BLaER1 (cell line): ENCODE data around the gene MYO9B.
A peak's percentile ranks its signal among the peaks of the same experiment; 100 is the strongest.

Experiments
- H3K27ac ChIP-seq: shearing (Covaris generic); formaldehyde crosslinking; 2 replicates; pipeline ENCODE4 v1.8.1; 2022
- H3K27me3 ChIP-seq: shearing (Covaris generic); formaldehyde crosslinking; 2 replicates; pipeline ENCODE4 v1.8.1; 2022
- H3K36me3 ChIP-seq: shearing (Covaris generic); formaldehyde crosslinking; 2 replicates; pipeline ENCODE4 v1.8.1; 2022
- H3K4me1 ChIP-seq: shearing (Covaris generic); formaldehyde crosslinking; 2 replicates; pipeline ENCODE4 v1.8.1; 2022
- H3K4me2 ChIP-seq: shearing (Covaris generic); formaldehyde crosslinking; 2 replicates; pipeline ENCODE4 v1.8.1; 2022
- H3K4me3 ChIP-seq: shearing (Covaris generic); formaldehyde crosslinking; 2 replicates; pipeline ENCODE4 v1.8.1; 2022
- H3K9ac ChIP-seq: shearing (Covaris generic); formaldehyde crosslinking; 2 replicates; pipeline ENCODE4 v1.8.1; 2022
- H3K9me3 ChIP-seq: shearing (Covaris generic); formaldehyde crosslinking; 2 replicates; pipeline ENCODE4 v1.8.1; 2022
- H4K20me1 ChIP-seq: shearing (Covaris generic); formaldehyde crosslinking; 2 replicates; pipeline ENCODE4 v1.8.1; 2022
- Cebpa-rat ChIP-seq: shearing (Covaris generic); IDR thresholded peaks from 2 replicates; pipeline ENCODE4 v1.8.1; 2022

The MYO9B gene

GRCh38 chr19:17076543-17076991 lies 990 bp downstream of the MYO9B start:
- TF ChIP-seq Cebpa-rat = no peak
- H3K27me3 ChIP-seq = no peaks in the 10 kb centered on the region
- peak overlapping the region; percentile 91 for H3K4me3 ChIP-seq
- peaks cover 42% of the 10 kb centered on the region for H4K20me1 ChIP-seq
- peaks cover 27% of the 10 kb centered on the region for H3K36me3 ChIP-seq
- H3K27ac ChIP-seq = peak overlapping the region; percentile 84
- peak overlapping the region; percentile 88 for H3K9ac ChIP-seq
- H3K9me3 ChIP-seq = no peaks in the 10 kb centered on the region
- peaks cover 66% of the 10 kb centered on the region for H3K4me1 ChIP-seq
- peak overlapping the region; percentile 91 for H3K4me2 ChIP-seq

- no peaks in the 10 kb centered on the region for H3K27me3 ChIP-seq
- peak overlapping the region; percentile 84; the same call in 1 of the 2 replicates for H3K27ac ChIP-seq
- peaks cover 52% of the 10 kb centered on the region for H4K20me1 ChIP-seq
- H3K9me3 ChIP-seq = no peaks in the 10 kb centered on the region
- H3K9ac ChIP-seq = peak overlapping the region; percentile 88
- no peak for TF ChIP-seq Cebpa-rat
- H3K4me3 ChIP-seq = peak overlapping the region; percentile 91
- H3K4me1 ChIP-seq = peaks cover 76% of the 10 kb centered on the region
- H3K4me2 ChIP-seq = peak overlapping the region; percentile 91
- H3K36me3 ChIP-seq = peaks cover 17% of the 10 kb centered on the region
Observed at GRCh38 chr19:17077447-17078028, 2.0 kb downstream of the MYO9B start.

- peaks cover 78% of the 10 kb centered on the region for H3K4me1 ChIP-seq
- H3K9ac ChIP-seq = peak overlapping the region; percentile 87; the same call in 1 of the 2 replicates
- peak overlapping the region; percentile 91 for H3K4me2 ChIP-seq
- H3K4me3 ChIP-seq = peak overlapping the region; percentile 64
- peak overlapping the region; percentile 93 for H3K27ac ChIP-seq
- H3K27me3 ChIP-seq = no peaks in the 10 kb centered on the region
- peaks cover 59% of the 10 kb centered on the region for H4K20me1 ChIP-seq
- peak; percentile 66; the same call in 1 of the 2 replicates for TF ChIP-seq Cebpa-rat
- H3K9me3 ChIP-seq = no peaks in the 10 kb centered on the region
- H3K36me3 ChIP-seq = peaks cover 10% of the 10 kb centered on the region
Observed at GRCh38 chr19:17078036-17078919, 2.7 kb downstream of the MYO9B start.

- H3K9ac ChIP-seq = peak overlapping the region; percentile 87
- peak overlapping the region; percentile 91 for H3K4me2 ChIP-seq
- peaks cover 66% of the 10 kb centered on the region for H4K20me1 ChIP-seq
- H3K27me3 ChIP-seq = no peaks in the 10 kb centered on the region
- TF ChIP-seq Cebpa-rat = no peak
- H3K4me3 ChIP-seq = peak overlapping the region; percentile 64
- no peaks in the 10 kb centered on the region for H3K9me3 ChIP-seq
- H3K27ac ChIP-seq = peak overlapping the region; percentile 93
- peaks cover 78% of the 10 kb centered on the region for H3K4me1 ChIP-seq
- H3K36me3 ChIP-seq = peaks cover 14% of the 10 kb centered on the region; the same call in 1 of the 2 replicates
Observed at GRCh38 chr19:17078920-17079709, 3.5 kb downstream of the MYO9B start.

- Histone ChIP-seq H3K36me3 (peaks cover 19% of the 10 kb centered on the region; the same call in 1 of the 2 replicates), H3K9ac (peak overlapping the region; percentile 87), H4K20me1 (peaks cover 67% of the 10 kb centered on the region), H3K27ac (peak overlapping the region; percentile 93), H3K4me2 (peak overlapping the region; percentile 91), H3K4me1 (peaks cover 79% of the 10 kb centered on the region), H3K27me3 (no peaks in the 10 kb centered on the region), H3K4me3 (peak overlapping the region; percentile 64), H3K9me3 (no peaks in the 10 kb centered on the region)
- no peak for TF ChIP-seq Cebpa-rat
Observed at GRCh38 chr19:17079710-17080439, 4.3 kb downstream of the MYO9B start.

GRCh38 chr19:17080440-17080801 lies 4.8 kb downstream of the MYO9B start:
- peak overlapping the region; percentile 87 for H3K9ac ChIP-seq
- H4K20me1 ChIP-seq = peaks cover 72% of the 10 kb centered on the region
- no peaks in the 10 kb centered on the region for H3K9me3 ChIP-seq
- no peaks in the 10 kb centered on the region for H3K27me3 ChIP-seq
- peak overlapping the region; percentile 91 for H3K4me2 ChIP-seq
- peaks cover 83% of the 10 kb centered on the region for H3K4me1 ChIP-seq
- peak overlapping the region; percentile 93 for H3K27ac ChIP-seq
- no peak for TF ChIP-seq Cebpa-rat
- H3K36me3 ChIP-seq = peaks cover 25% of the 10 kb centered on the region; the same call in 1 of the 2 replicates
- H3K4me3 ChIP-seq = peak overlapping the region; percentile 64

- peak overlapping the region; percentile 93 for H3K27ac ChIP-seq
- peaks cover 40% of the 10 kb centered on the region for H3K36me3 ChIP-seq
- peaks cover 79% of the 10 kb centered on the region for H3K4me1 ChIP-seq
- H4K20me1 ChIP-seq = peaks cover 76% of the 10 kb centered on the region
- TF ChIP-seq Cebpa-rat = no peak
- H3K4me2 ChIP-seq = peak overlapping the region; percentile 91
- peak overlapping the region; percentile 51 for H3K4me3 ChIP-seq
- peak overlapping the region; percentile 66 for H3K9ac ChIP-seq
- H3K9me3 ChIP-seq = no peaks in the 10 kb centered on the region
- no peaks in the 10 kb centered on the region for H3K27me3 ChIP-seq
Observed at GRCh38 chr19:17081672-17082630, 6.4 kb downstream of the MYO9B start.

- peaks cover 100% of the 10 kb centered on the region for H4K20me1 ChIP-seq
- peaks cover 73% of the 10 kb centered on the region for H3K4me1 ChIP-seq
- H3K9me3 ChIP-seq = 0 out of 2 replicates have a peak, but pooled peaks cover 5% of the 10 kb centered on the region
- H3K27me3 ChIP-seq = no peaks in the 10 kb centered on the region
- H3K9ac ChIP-seq = no peak overlapping the region
- peaks cover 61% of the 10 kb centered on the region for H3K36me3 ChIP-seq
- no peak overlapping the region for H3K27ac ChIP-seq
- no peak for TF ChIP-seq Cebpa-rat
- H3K4me3 ChIP-seq = no peak overlapping the region
- H3K4me2 ChIP-seq = no peak overlapping the region
Observed at GRCh38 chr19:17086120-17086519, 10.5 kb downstream of the MYO9B start.
